ENCODE results near the gene EBI3.
"Not testable (repeated sequence)": the region's sequence is repeated elsewhere in the genome, so short reads cannot be mapped to it uniquely, and the experiment has no call there.

The EBI3 gene

DNA sequence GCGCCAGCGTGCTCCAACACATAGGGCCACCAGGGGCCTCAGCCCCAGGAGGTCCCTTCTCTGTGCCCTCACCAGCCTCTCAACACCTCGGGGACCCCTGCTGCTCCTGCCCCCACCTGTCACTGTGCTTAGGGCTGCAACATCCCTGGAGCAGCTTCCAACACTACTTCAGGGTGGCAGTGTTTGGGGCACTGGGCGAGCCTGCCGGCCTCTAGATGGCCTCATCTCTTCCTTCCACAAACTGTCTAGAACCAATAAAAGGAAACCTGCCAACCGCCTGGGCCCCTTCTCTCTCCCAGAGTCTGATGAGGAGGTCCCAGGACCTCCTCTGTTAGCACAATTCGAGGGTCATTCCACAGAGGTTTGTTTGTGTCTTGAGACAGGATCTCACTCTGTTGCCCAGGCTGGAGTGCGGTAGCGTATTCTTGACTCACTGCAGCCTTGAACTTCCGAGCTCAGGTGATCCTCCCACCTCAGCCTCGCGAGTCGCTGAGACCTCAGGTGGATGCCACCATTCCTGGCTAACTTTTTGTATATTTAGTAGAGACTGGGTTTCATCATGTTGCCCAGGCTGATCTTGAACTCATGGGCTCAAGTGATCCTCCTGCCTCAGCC lies 39.6 kb downstream of the EBI3 start:
- intact Hi-C loops (cut with DNase I) = loop anchor here (5.0 to 10.0 kb wide), 2 partner anchors 56 to 133 kb away; partner anchors contain the start of genes CHAF1A and SH3GL1
- DNase-seq = peak in 1 of 10 donors; percentile 41

DNA sequence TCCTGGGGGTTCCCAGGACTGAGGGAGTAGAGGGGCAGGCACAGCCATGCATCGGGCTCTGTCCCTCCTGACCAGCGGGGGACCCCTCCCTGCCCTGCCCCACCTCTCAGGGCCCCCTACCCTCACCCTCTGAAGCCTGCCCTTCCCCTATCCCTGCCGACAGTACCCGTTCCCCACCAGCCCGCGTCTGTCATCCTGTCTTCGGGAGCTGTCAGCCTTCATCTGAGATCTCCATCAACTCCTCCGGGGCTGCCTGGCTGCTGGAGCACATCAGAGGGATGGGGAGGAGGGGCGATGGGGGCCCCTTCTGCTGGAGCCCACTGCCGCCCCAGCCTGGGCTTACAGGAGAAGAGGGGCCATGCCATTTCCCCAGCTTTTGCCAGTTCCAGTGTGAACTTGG lies 43.6 kb downstream of the EBI3 start:
- intact Hi-C loops (cut with DNase I) = no loop called here
- DNase-seq = no peak

DNA sequence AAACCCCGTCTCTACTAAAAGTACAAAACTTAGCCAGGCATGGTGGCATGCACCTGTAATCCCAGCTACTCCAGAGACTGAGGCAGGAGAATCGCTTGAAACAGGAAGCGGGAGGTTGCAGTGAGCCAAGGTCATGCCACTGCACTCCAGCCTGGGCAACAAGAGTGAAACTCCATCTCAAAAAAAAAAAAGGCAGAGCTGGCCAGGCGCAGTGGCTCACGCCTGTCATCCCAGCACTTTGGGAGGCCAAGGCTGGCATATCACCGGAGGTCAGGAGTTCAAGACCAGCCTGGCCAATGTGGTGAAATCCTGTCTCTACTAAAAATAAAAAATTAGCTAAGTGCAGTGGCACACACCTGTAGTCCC lies 45.0 kb downstream of the EBI3 start:
- intact Hi-C loops (cut with DNase I); DNase-seq: not testable (repeated sequence)

DNA sequence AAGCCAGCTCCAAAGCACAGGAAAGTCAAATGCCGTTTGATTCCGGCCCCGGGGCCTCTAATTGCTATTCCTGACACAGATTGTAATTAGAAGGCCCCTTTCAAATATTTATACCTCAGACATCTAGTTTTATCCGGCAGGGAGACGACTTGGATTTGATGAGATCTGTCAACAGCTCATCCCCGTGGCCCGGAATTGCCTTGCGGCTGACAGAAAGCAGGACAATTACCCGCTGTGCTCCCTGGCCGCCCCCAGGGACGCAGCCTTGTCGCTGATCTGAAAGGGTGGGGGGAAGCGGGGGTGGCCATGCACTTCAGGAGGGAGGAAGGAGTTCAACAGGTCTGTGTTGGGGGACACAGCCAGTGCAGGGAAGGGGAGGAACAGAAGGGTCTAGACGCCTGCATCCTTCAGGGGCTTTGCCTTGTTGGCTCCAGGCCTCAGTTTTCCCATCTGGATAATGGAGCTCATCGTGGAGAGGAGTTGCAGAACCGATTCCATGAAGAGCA lies 47.9 kb downstream of the EBI3 start:
- DNase-seq = no peak
- intact Hi-C loops (cut with DNase I) = no loop called here

DNA sequence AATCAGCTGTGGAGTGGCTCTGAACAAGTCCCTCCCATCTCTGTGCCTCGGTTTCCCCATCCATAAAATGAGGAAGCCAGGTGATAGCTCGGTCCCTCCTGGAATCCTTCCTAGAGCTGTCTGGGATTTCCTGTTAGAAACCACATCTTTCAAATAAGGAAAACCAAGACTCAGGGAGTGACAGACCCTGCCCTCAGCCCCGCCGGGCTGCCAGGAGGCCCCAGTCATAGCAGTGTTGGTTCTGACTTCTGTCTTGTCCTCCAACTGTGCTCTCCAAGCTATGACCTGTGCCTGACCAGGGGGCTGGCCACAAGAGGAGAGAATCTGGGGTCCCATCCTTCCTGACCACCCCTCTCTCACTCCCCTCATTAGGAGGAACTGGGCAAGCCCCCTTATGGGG lies 48.7 kb downstream of the EBI3 start:
- DNase-seq = no peak
- intact Hi-C loops (cut with DNase I) = no loop called here

DNA sequence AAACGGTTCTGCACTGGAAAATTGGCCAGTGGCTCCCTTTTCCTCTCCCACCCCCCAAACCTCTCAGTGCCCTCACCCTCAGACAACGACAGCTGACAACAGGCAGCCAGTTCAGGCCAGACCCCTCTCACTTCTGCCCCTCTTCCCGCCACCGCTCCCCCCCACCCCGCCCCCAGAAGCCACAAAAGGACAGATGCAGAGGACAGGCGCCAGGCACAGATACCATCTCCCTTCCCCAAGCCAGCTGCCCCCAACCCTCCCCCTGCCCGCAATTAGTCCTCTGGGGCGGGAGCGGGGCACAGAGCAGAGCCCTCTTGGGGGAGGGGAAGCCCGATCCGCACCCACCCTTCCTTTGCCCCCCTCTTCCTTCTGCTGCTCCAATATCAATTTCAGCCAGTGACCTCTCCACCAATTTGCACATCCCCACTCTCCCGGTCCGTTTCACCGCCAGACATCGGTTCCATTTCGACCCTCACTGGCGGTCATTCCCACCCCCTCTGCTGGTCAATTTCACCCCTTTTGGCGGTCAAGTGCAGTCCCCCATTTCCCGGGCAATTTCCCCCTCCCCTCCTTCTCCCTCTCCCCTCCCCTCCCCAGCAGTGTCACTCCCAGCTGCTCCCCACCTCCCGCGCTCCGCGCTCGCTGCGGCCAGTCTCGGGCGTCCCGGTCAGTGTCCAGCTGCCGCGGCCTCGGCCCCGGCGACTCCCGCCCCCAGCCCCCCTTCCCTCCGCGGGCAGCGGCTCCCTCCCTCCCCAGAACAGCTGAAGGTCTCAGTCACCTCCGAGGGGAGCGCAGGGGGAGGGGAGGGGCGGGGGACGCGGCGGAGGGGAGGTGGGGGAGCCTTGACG lies 49.3 kb downstream of the EBI3 start, which contains the start of gene SHD:
SHD (plus strand) TSS at position 848 of the 848 bp plus-strand sequence. CDS start 798 bp downstream, outside the sequence.
- intact Hi-C loops (cut with DNase I) = no loop called here

DNA sequence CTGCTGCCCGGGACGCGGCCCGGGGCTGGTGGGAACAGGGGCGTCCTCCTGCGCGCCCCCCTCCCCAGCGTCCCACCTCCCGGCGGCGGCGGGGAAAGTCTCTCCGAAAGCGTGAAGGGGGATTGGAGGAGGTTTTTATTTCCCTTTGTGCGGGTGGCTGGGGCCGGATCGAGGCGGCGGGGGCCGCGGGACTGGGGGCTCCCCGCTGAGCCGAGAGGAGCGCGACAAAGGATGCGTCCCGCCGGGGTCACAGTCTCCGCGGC lies 49.9 kb downstream of the EBI3 start:
- no peak for DNase-seq
- intact Hi-C loops (cut with DNase I) = no loop called here

More for the DNA sequence above, 49.3 kb downstream of the EBI3 start, which contains the start of gene SHD:
- peak in 1 of 10 donors; percentile 88 for DNase-seq

DNA sequence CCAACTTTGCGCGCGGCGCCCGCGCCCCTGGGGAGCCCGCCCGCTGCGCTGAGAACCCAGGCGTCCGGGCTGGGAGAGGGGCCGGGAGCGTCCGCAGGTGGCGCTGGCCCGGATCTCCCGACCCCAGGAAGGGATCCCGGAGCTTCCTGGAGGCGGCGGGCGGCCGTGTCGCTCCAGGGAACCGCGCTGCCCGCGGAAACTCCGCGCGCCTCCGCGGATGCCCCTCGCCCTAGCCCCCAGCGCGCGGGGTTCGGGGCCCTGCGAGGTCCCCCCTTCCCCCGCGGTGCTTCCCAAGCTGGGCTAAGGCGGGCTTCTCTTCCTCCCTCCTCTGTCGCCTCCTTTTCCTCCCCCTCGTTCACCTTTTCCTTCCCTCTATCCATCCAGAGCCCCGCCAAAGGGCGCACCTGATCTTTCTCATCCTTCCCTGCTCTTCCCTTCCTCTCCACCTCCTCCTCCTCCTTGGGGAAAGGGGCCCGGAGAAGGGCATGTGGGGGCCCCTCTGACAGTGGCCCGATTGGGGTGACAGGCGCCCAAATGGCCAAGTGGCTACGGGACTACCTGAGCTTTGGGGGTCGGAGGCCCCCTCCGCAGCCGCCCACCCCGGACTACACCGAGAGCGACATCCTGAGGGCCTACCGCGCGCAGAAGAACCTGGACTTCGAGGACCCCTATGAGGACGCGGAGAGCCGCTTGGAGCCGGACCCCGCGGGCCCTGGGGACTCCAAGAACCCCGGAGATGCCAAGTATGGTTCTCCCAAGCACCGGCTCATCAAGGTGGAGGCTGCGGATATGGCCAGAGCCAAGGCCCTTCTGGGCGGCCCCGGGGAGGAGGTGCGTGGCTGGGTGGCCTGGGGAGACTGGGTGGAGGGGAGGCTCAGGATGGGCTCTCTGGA lies 50.5 kb downstream of the EBI3 start:
- intact Hi-C loops (cut with DNase I) = no loop called here

DNA sequence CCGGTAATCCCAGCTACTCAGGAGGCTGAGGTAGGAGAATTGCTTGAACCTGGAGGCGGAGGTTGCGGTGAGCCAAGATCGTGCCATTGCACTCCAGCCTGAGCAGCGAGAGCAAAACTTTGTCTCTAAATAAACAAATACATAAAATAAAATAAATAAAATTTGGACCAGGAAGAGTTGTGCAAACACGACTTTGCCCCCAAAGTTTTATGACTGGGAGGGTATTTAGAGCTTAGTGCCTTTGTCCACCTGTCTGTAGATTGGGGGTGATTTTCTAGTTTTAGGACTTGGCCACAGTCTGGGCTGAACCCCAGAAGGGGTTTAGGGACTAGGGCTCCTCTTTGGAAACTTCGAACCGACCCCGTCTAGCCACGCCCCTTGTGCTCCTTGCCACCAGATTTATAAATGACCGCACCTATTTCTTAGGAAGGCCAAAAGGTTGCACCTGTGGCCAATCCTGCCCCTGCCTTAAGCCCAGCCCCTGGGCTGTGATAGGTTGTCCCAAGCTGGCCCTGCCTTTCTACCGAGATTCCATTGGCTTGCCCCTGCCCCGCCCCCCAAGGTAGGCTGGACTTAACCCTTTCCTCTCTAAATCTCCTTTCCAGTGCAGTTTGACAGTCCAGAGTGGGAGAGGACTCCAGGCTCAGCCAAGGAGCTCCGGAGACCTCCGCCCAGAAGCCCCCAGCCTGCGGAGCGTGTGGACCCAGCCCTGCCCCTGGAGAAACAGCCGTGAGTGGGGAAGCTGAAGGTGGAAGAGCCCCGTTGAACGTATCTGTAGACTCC lies 55.0 kb downstream of the EBI3 start:
- intact Hi-C loops (cut with DNase I) = no loop called here
- DNase-seq = peak in 1 of 10 donors; percentile 86

More for the DNA sequence above, 50.5 kb downstream of the EBI3 start:
- peak in 1 of 10 donors; percentile 82 for DNase-seq

DNA sequence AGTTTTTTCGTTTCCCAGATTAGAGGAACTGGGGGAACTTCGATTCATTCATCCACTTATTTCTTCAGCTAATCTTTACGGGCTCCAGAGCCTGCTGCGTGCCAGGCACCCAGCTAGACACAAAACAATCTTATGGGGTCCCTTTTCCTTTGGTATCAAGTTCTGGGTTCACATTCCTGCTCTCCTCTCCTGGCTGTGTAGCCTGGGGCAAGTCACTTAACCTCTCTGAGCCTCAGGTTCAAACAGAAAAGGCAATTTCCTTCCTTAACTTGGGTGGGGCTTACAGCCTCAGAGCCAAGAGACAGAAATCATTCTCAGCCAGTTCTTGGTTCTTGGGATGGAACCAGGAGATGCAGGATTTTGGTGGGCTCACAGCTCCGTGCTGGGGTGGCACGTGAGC lies 55.7 kb downstream of the EBI3 start:
- intact Hi-C loops (cut with DNase I) = no loop called here
- DNase-seq = no peak

DNA sequence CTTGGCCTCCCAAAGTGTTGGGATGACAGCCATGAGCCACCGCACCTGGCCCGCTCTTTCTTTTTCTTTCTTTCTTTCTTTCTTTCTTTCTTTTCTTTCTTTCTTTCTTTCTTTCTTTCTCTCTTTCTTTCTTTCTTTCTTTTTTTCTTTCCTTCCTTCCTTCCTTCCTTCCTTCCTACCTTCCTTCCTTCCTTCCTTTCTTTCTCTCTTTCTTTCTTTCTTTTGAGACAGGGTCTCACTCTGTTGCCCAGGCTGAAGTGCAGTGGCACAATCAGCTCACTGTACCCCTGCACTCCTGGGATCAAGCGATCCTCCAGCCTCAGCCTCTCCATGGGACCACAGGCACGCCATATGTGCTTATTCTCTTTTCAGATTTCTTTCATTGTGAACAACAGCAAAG lies 56.8 kb downstream of the EBI3 start:
- DNase-seq; intact Hi-C loops (cut with DNase I): not testable (repeated sequence)

Data from posterior cingulate gyrus (tissue), 11 donors.